ENCODE data around the gene TNNC1. TPM values are rescaled to one million over a fixed set of nuclear protein-coding genes. Genes with fewer than 3 reads are reported as not detected.

TNNC1 gene
- total and polyA plus RNA-seq, 2 donors (not counting 1 experiment from before 2014, with no cell fraction given): 0.33 to 0.69 TPM

DNA sequence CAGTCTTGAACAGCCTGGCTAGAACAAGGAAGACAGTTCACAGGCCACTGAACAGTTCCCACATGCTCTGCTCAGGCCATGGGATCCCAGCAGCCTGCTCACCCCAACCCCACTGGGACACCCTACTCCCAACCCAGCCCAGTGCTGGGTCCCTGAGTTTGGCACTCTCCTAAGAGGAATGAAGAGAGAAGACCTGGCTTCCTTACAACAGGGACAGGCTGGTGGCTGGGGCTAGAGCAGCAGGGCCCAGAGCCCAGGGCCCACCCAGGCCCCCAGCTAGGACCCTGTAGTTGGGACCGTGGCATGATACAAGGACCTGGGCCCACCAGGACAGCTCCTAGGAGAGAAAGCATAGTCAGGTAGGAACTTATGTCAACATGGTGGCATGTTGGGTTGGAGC is 52.3 kb downstream of the TNNC1 start:
- Histone ChIP-seq H3K9ac (ENCODE audit: insufficient read depth, low read length) (no peak overlapping the region), H3K27ac (ENCODE audit: insufficient read depth, low read length) (no peak overlapping the region), H3K4me1 (ENCODE audit: control insufficient read depth, extremely low read depth, insufficient read depth, low read length) (no peaks in the 10 kb centered on the region), H3K79me2 (ENCODE audit: control insufficient read depth, insufficient read depth, low read length) (no peaks in the 10 kb centered on the region), H3K27me3 (ENCODE audit: control insufficient read depth, insufficient read depth, low read length) (no peaks in the 10 kb centered on the region), H3K4me2 (ENCODE audit: extremely low read depth, insufficient read depth, low read length) (no peak overlapping the region), H3K36me3 (ENCODE audit: control insufficient read depth, insufficient read depth, low read length) (peaks cover 38% of the 10 kb centered on the region), H3K4me3 (replicated peaks in 1 of 4; ENCODE audit: control extremely low read depth in 1 of 4, insufficient read depth in 1 of 4, low read depth in 3 of 4, low read length in 4 of 4) (no peak overlapping the region), H2AFZ (ENCODE audit: low read length) (no peak overlapping the region), H4K20me1 (ENCODE audit: control insufficient read depth, extremely low read depth, insufficient read depth, low read length) (no peaks in the 10 kb centered on the region), H3K9me3 (ENCODE audit: control insufficient read depth, insufficient read depth, low read depth, low read length) (no peaks in the 10 kb centered on the region)
- no peak for TF ChIP-seq EZH2 (IDR thresholded peaks at IDR 0.05; ENCODE audit: low read length, missing control alignments)
- TF ChIP-seq, protein P1, sequence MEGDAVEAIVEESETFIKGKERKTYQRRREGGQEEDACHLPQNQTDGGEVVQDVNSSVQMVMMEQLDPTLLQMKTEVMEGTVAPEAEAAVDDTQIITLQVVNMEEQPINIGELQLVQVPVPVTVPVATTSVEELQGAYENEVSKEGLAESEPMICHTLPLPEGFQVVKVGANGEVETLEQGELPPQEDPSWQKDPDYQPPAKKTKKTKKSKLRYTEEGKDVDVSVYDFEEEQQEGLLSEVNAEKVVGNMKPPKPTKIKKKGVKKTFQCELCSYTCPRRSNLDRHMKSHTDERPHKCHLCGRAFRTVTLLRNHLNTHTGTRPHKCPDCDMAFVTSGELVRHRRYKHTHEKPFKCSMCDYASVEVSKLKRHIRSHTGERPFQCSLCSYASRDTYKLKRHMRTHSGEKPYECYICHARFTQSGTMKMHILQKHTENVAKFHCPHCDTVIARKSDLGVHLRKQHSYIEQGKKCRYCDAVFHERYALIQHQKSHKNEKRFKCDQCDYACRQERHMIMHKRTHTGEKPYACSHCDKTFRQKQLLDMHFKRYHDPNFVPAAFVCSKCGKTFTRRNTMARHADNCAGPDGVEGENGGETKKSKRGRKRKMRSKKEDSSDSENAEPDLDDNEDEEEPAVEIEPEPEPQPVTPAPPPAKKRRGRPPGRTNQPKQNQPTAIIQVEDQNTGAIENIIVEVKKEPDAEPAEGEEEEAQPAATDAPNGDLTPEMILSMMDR (conservative IDR thresholded peaks at IDR 0.05 in 1 of 2, IDR thresholded peaks at IDR 0.05 in 1 of 2; ENCODE audit: low read depth in 1 of 2, low read length in 2 of 2): no peak
- DNase-seq (ENCODE audit: low read depth in 2 of 2): no peak

Other genes starting within 250 kb of the TNNC1 start
- gene TLR9, start 228.4 kb downstream of the TNNC1 start, total RNA-seq: under 0.01 TPM in 1 of 2 replicates, not detected in the other
- gene TLR9, start 228.4 kb downstream of the TNNC1 start, polyA plus RNA-seq: not detected in 2 replicates
- 69.9 and 76.3 TPM in 2 replicates for gene TWF2, start 214.9 kb downstream of the TNNC1 start, total RNA-seq
- 67.2 and 69.8 TPM in 2 replicates for gene TWF2, start 214.9 kb downstream of the TNNC1 start, polyA plus RNA-seq
- 37.8 and 38.8 TPM in 2 replicates for gene PPM1M, start 208.3 kb downstream of the TNNC1 start, total RNA-seq
- 19.7 and 21.2 TPM in 2 replicates for gene PPM1M, start 208.3 kb downstream of the TNNC1 start, polyA plus RNA-seq
- 63.9 and 71.2 TPM in 2 replicates for gene WDR82, start 175.4 kb downstream of the TNNC1 start, total RNA-seq
- 76.2 and 77.7 TPM in 2 replicates for gene WDR82, start 175.4 kb downstream of the TNNC1 start, polyA plus RNA-seq
- gene GLYCTK, start 166.2 kb downstream of the TNNC1 start, total RNA-seq: 3.3 and 6.9 TPM in 2 replicates
- gene GLYCTK, start 166.2 kb downstream of the TNNC1 start, polyA plus RNA-seq: 4.5 and 6.5 TPM in 2 replicates
- gene DNAH1, start 137.7 kb downstream of the TNNC1 start, total RNA-seq: 1.8 and 3.0 TPM in 2 replicates
- 0.72 and 1.9 TPM in 2 replicates for gene DNAH1, start 137.7 kb downstream of the TNNC1 start, polyA plus RNA-seq
- 70.7 and 75.5 TPM in 2 replicates for gene BAP1, start 44.0 kb downstream of the TNNC1 start, total RNA-seq
- gene BAP1, start 44.0 kb downstream of the TNNC1 start, polyA plus RNA-seq: 37.0 and 42.4 TPM in 2 replicates
- gene PHF7, start 43.4 kb downstream of the TNNC1 start, total RNA-seq: 3.1 and 5.0 TPM in 2 replicates
- 5.2 and 5.5 TPM in 2 replicates for gene PHF7, start 43.4 kb downstream of the TNNC1 start, polyA plus RNA-seq
- gene SEMA3G, start 8.9 kb downstream of the TNNC1 start, total RNA-seq: under 0.01 and 0.17 TPM in 2 replicates
- gene SEMA3G, start 8.9 kb downstream of the TNNC1 start, polyA plus RNA-seq: 0.02 TPM in 1 of 2 replicates, not detected in the other
- gene NISCH, start 1.6 kb upstream of the TNNC1 start, total RNA-seq: 51.4 and 69.9 TPM in 2 replicates
- 30.8 and 31.1 TPM in 2 replicates for gene NISCH, start 1.6 kb upstream of the TNNC1 start, polyA plus RNA-seq
- under 0.01 TPM in 2 replicates for gene STAB1, start 41.3 kb upstream of the TNNC1 start, total RNA-seq
- gene STAB1, start 41.3 kb upstream of the TNNC1 start, polyA plus RNA-seq: 0.03 and 0.09 TPM in 2 replicates
- gene NT5DC2, start 79.8 kb upstream of the TNNC1 start, total RNA-seq: 18.0 and 20.3 TPM in 2 replicates
- 61.5 and 83.6 TPM in 2 replicates for gene NT5DC2, start 79.8 kb upstream of the TNNC1 start, polyA plus RNA-seq
- gene UQCC5, start 82.6 kb upstream of the TNNC1 start, total RNA-seq: 5.1 and 9.4 TPM in 2 replicates
- gene UQCC5, start 82.6 kb upstream of the TNNC1 start, polyA plus RNA-seq: 12.3 and 13.8 TPM in 2 replicates
- 97.3 and 112 TPM in 2 replicates for gene PBRM1, start 231.9 kb upstream of the TNNC1 start, total RNA-seq
- 36.2 and 37.2 TPM in 2 replicates for gene PBRM1, start 231.9 kb upstream of the TNNC1 start, polyA plus RNA-seq
- gene GNL3, start 232.0 kb upstream of the TNNC1 start, total RNA-seq: 99.9 and 145 TPM in 2 replicates
- 71.5 and 75.2 TPM in 2 replicates for gene GNL3, start 232.0 kb upstream of the TNNC1 start, polyA plus RNA-seq